T-cell (primary cell): ENCODE measurements around the gene MED12L. TPM values are rescaled to one million over a fixed set of nuclear protein-coding genes. Genes with fewer than 3 reads are reported as not detected.
"Not testable (repeated sequence)": the region's sequence is repeated elsewhere in the genome, so short reads cannot be mapped to it uniquely, and the experiment has no call there.

ENCODE experiments used
- ATAC-seq, 4 experiments: fragments of 200-7000 bp in 3 of 4; fragments of 150-1000 bp in 1 of 4; cut with Tn5 transposase; replicated peaks in 1 of 4; 1 replicate in 3 of 4; 2 replicates in 1 of 4; pipeline ENCODE4 v1.10.0; 2021; ENCODE audit warnings: moderate library complexity in 3 of 4, mild to moderate bottlenecking in 2 of 4, moderate number of reproducible peaks in 1 of 4
- CTCF ChIA-PET, 2 donors: fragments of 300-600 bp; sonication (Branson Sonifier 250); formaldehyde crosslinking; loops; one replicate each; lab custom pipeline; 2022; ENCODE audit warnings: antibody characterized with exemption in 2 of 2; lab: Charles Lee
- POLR2A ChIA-PET, 2 donors: fragments of 300-600 bp; sonication (Branson Sonifier 250); formaldehyde crosslinking; loops; one replicate each; lab custom pipeline; 2022; ENCODE audit warnings: antibody characterized with exemption in 2 of 2; lab: Charles Lee
- DNase-seq, 35 experiments: peaks; one replicate each; pipeline versions ENCODE4 v3.0.0 to v3.0.0-alpha.2; 2013 to 2023
- H3K27ac ChIP-seq: one replicate; pipeline ENCODE4 v1.5.1; 2013; ENCODE audit warnings: low read length
- H3K27me3 ChIP-seq, 2 experiments: replicated peaks in 1 of 2; 1 replicate in 1 of 2; 2 replicates in 1 of 2; pipeline versions ENCODE4 v1.6.1 to v1.7.0; 2013; ENCODE audit warnings: low read length in 1 of 2, mixed read lengths in 1 of 2; ENCODE audit not compliant: control insufficient read depth in 2 of 2, insufficient read depth in 2 of 2; ENCODE audit errors: extremely low read depth in 1 of 2
- H3K36me3 ChIP-seq, 2 donors: 1 replicate in 1 of 2; 2 replicates in 1 of 2; pipeline versions ENCODE4 v1.6.1 to v1.7.0; 2013; ENCODE audit warnings: low read length in 1 of 2; ENCODE audit not compliant: control insufficient read depth in 2 of 2, insufficient read depth in 1 of 2; ENCODE audit errors: extremely low read depth in 1 of 2
- H3K4me1 ChIP-seq, 2 experiments: 1 replicate in 1 of 2; 2 replicates in 1 of 2; pipeline versions ENCODE4 v1.6.1 to v1.7.0; 2013; ENCODE audit warnings: low read length in 2 of 2, mixed read lengths in 1 of 2; ENCODE audit not compliant: insufficient read depth in 2 of 2, control insufficient read depth in 1 of 2; ENCODE audit errors: extremely low read depth in 1 of 2
- H3K4me3 ChIP-seq, 2 donors: 1 replicate in 1 of 2; 2 replicates in 1 of 2; pipeline versions ENCODE4 v1.5.1 to v1.7.0; 2013; ENCODE audit warnings: mild to moderate bottlenecking in 2 of 2, low read length in 1 of 2, moderate library complexity in 1 of 2; ENCODE audit not compliant: control insufficient read depth in 1 of 2; ENCODE audit errors: extremely low read depth in 1 of 2
- H3K9me3 ChIP-seq: 2 replicates; pipeline ENCODE4 v1.7.0; 2013
- H3K27ac Mint-ChIP-seq, 2 donors: one replicate each; pipeline ENCODE4 v1.8.0; 2020 to 2021; ENCODE audit warnings: mild to moderate bottlenecking in 2 of 2, mixed read lengths in 2 of 2
- H3K27me3 Mint-ChIP-seq, 2 donors: one replicate each; pipeline ENCODE4 v1.8.0; 2021 to 2022; ENCODE audit warnings: mixed read lengths in 2 of 2
- H3K36me3 Mint-ChIP-seq: one replicate; pipeline ENCODE4 v1.8.0; 2021; ENCODE audit warnings: mixed read lengths
- H3K4me1 Mint-ChIP-seq, 3 donors: one replicate each; pipeline ENCODE4 v1.8.0; 2020 to 2022; ENCODE audit warnings: mixed read lengths in 3 of 3, mild to moderate bottlenecking in 1 of 3
- H3K4me3 Mint-ChIP-seq, 3 donors: one replicate each; pipeline ENCODE4 v1.8.0; 2020 to 2022; ENCODE audit warnings: mild to moderate bottlenecking in 3 of 3, mixed read lengths in 3 of 3, moderate library complexity in 3 of 3
- H3K9me3 Mint-ChIP-seq, 3 donors: one replicate each; pipeline ENCODE4 v1.8.0; 2020 to 2022; ENCODE audit warnings: mixed read lengths in 3 of 3
- WGBS: methylation state at CpG from one replicate; pipeline ENCODE4 v1.1.5; 2013; ENCODE audit warnings: missing lambda C conversion rate; ENCODE audit not compliant: insufficient coverage; 5-methylcytosine and 5-hydroxymethylcytosine counted together
- total RNA-seq, 35 experiments: library from RNA in 6 of 35; stranded (reverse) in 6 of 35; fragments of 120-200 nt in 1 of 35; gene quantifications; one replicate each; pipeline versions ENCODE4 v1.2.1 to v1.2.4 and lab custom pipeline; 2013 to 2026

The MED12L gene
- total RNA-seq, 5 donors from 2014 or later (not counting 1 experiment from before 2014, with no cell fraction given) = 0.55 to 2.1 (median 0.66) TPM

- Histone ChIP-seq H3K36me3 (no peaks in the 10 kb centered on the region), H3K4me3 (no peak overlapping the region), H3K4me1 (no peaks in the 10 kb centered on the region), H3K27ac (no peak overlapping the region), H3K9me3 (no peaks in the 10 kb centered on the region), H3K27me3 (no peaks in the 10 kb centered on the region)
- Mint-ChIP-seq H3K9me3 (no peaks in the 10 kb centered on the region), H3K36me3 (no peaks in the 10 kb centered on the region), H3K4me1 (no peaks in the 10 kb centered on the region), H3K4me3 (no peak overlapping the region), H3K27ac (no peak overlapping the region), H3K27me3 (peaks cover 6 to 17% of the 10 kb centered on the region in 2 donors)
- no CpG with 5 or more reads among the region's 3 CpGs for WGBS
- DNase-seq = no peak
- ChIA-PET POLR2A (no interaction called here), CTCF (no interaction called here)
- ATAC-seq = no peak
Measured at GRCh38 chr3:151052756-151053155, 32.7 kb upstream of the MED12L start.

GRCh38 chr3:151058740-151059139 is 26.7 kb upstream of the MED12L start:
- POLR2A ChIA-PET = no interaction called here
- peaks cover 6 to 18% of the 10 kb centered on the region in 2 donors for H3K27me3 Mint-ChIP-seq

DNA sequence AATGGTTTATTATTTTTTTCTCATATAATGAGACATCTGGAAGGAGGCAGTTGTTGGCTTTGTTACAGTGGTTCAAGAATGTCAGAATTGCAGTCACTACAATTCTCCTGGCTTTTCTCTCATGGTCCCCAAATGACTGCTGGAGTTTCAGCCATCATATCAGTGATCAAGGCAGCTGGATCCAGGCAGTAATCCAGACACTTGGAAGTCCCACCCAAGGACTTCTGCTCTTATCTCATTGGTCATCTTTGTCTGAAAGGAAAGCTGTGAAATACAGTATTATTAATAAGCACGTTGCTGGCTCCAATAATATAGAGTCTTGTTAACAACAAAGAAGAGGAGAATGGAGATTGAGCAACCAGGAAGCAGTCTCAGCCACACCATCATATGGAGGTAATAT is 22.9 kb upstream of the MED12L start:
- no CpG with 5 or more reads among the region's 1 CpG for WGBS
- H3K27me3 ChIP-seq = peaks cover 0 to 3% of the 10 kb centered on the region in 2 experiments
- H3K4me1 Mint-ChIP-seq = no peaks in the 10 kb centered on the region
- no peaks in the 10 kb centered on the region for H3K36me3 ChIP-seq
- H3K9me3 ChIP-seq = no peaks in the 10 kb centered on the region
- no peak overlapping the region for H3K27ac ChIP-seq
- POLR2A ChIA-PET = no interaction called here
- H3K4me3 ChIP-seq = no peak overlapping the region
- H3K36me3 Mint-ChIP-seq = no peaks in the 10 kb centered on the region
- H3K27ac Mint-ChIP-seq = no peak overlapping the region
- no peak for DNase-seq
- H3K9me3 Mint-ChIP-seq = no peaks in the 10 kb centered on the region
- no peaks in the 10 kb centered on the region for H3K4me1 ChIP-seq
- CTCF ChIA-PET = no interaction called here
- peaks cover 6 to 21% of the 10 kb centered on the region in 2 donors for H3K27me3 Mint-ChIP-seq
- H3K4me3 Mint-ChIP-seq = no peak overlapping the region
- ATAC-seq = no peak

More at GRCh38 chr3:151058740-151059139, 26.7 kb upstream of the MED12L start:
- no peaks in the 10 kb centered on the region for H3K9me3 ChIP-seq
- no peak overlapping the region for H3K4me3 ChIP-seq
- Mint-ChIP-seq H3K4me3 (no peak overlapping the region), H3K4me1 (no peaks in the 10 kb centered on the region), H3K36me3 (no peaks in the 10 kb centered on the region), H3K9me3 (no peaks in the 10 kb centered on the region), H3K27ac (no peak overlapping the region)
- ATAC-seq = no peak
- H3K27ac ChIP-seq = no peak overlapping the region
- H3K27me3 ChIP-seq = no peaks in the 10 kb centered on the region
- no peaks in the 10 kb centered on the region for H3K36me3 ChIP-seq
- CTCF ChIA-PET = no interaction called here
- no peak for DNase-seq
- WGBS = 69% methylated on average over 5 of the region's 7 CpGs
- no peaks in the 10 kb centered on the region for H3K4me1 ChIP-seq

DNA sequence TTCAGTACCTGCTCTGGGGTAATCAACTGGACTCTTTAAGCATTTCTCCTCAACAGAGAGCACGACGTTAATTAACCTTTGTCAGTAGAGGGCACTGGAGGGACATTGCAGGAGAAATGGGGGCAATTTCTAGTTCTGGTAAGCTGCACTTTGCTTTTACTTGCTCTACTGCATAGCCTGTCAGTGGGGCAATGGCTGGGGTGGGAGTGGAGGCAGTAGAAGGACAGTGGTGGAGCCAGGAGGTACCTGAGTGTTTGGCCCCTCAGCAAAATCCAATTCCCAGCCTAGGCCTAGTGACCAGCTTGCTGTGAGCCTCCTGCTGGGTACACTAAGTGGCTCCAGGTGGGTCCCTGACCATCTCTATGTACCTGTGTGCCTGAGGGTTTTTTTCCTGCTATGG is 18.3 kb upstream of the MED12L start:
- H3K4me1 Mint-ChIP-seq = no peaks in the 10 kb centered on the region
- ATAC-seq (peak in 1 of 4 experiments; percentile 15), DNase-seq (peak in 1 of 35 experiments; percentile 5)
- H3K36me3 Mint-ChIP-seq = no peaks in the 10 kb centered on the region
- ChIA-PET CTCF (no interaction called here), POLR2A (no interaction called here)
- peaks cover 0 to 3% of the 10 kb centered on the region in 2 experiments for H3K27me3 ChIP-seq
- H3K27ac ChIP-seq = no peak overlapping the region
- WGBS = no CpG with 5 or more reads among the region's 2 CpGs
- no peak overlapping the region for H3K4me3 Mint-ChIP-seq
- no peaks in the 10 kb centered on the region for H3K36me3 ChIP-seq
- no peaks in the 10 kb centered on the region for H3K4me1 ChIP-seq
- no peaks in the 10 kb centered on the region for H3K9me3 Mint-ChIP-seq
- H3K27me3 Mint-ChIP-seq = peaks cover 6 to 16% of the 10 kb centered on the region in 2 donors
- H3K4me3 ChIP-seq = no peak overlapping the region
- H3K9me3 ChIP-seq = no peaks in the 10 kb centered on the region
- H3K27ac Mint-ChIP-seq = no peak overlapping the region

GRCh38 chr3:151072842-151073241 is 12.6 kb upstream of the MED12L start:
- H3K9me3 ChIP-seq, H3K4me1 ChIP-seq, DNase-seq, H3K4me3 ChIP-seq, H3K27ac ChIP-seq, ATAC-seq, H3K27me3 Mint-ChIP-seq, H3K4me3 Mint-ChIP-seq, H3K4me1 Mint-ChIP-seq, H3K27me3 ChIP-seq, H3K36me3 ChIP-seq, H3K36me3 Mint-ChIP-seq, POLR2A ChIA-PET, H3K9me3 Mint-ChIP-seq, H3K27ac Mint-ChIP-seq: not testable (repeated sequence)
- WGBS = no CpG with 5 or more reads among the region's 7 CpGs
- CTCF ChIA-PET = interaction anchor here (0.6 to 0.8 kb wide), 2 partner anchors 13 to 1274 kb away, joined by 4 to 8 read pairs; no protein-coding TSS in a partner anchor

GRCh38 chr3:151074256-151074655 is 11.2 kb upstream of the MED12L start:
- no peaks in the 10 kb centered on the region for H3K9me3 ChIP-seq
- DNase-seq = no peak
- no peak overlapping the region for H3K27ac Mint-ChIP-seq
- ChIA-PET CTCF (interaction anchor here in 1 of 2 donors (0.5 kb wide), 1 partner anchor 60 kb away, joined by 3 read pairs; no protein-coding TSS in a partner anchor), POLR2A (no interaction called here)
- H3K27me3 ChIP-seq = no peaks in the 10 kb centered on the region
- no peaks in the 10 kb centered on the region for H3K4me1 ChIP-seq
- H3K4me3 ChIP-seq = no peak overlapping the region
- H3K27ac ChIP-seq = no peak overlapping the region
- no peaks in the 10 kb centered on the region for H3K36me3 Mint-ChIP-seq
- H3K4me3 Mint-ChIP-seq = no peak overlapping the region
- H3K27me3 Mint-ChIP-seq = peaks cover 0 to 3% of the 10 kb centered on the region in 2 donors
- no peak for ATAC-seq
- no peaks in the 10 kb centered on the region for H3K36me3 ChIP-seq
- WGBS = 17% methylated on average over 1 of the region's 1 CpG
- no peaks in the 10 kb centered on the region for H3K9me3 Mint-ChIP-seq
- H3K4me1 Mint-ChIP-seq = no peaks in the 10 kb centered on the region
